Right lobe of liver (tissue), 6 donors: ENCODE measurements around the gene CTCF. TPM values are rescaled to one million over a fixed set of nuclear protein-coding genes. Genes with fewer than 3 reads are reported as not detected.
A peak's percentile ranks its signal among the peaks of the same experiment; 100 is the strongest.

Experiments
- ATAC-seq, 4 donors: fragments of 200-7000 bp; cut with Tn5 transposase; one replicate each; pipeline ENCODE4 v1.9.1; 2020; ENCODE audit warnings: mild to moderate bottlenecking in 4 of 4, moderate library complexity in 4 of 4
- DNase-seq, 3 donors: peaks; one replicate each; pipeline ENCODE4 v3.0.0-alpha.2; 2020
- H3K27ac ChIP-seq, 3 donors: fragments of 200-600 bp; one replicate each; pipeline ENCODE4 v1.8.0; 2022
- H3K27me3 ChIP-seq, 2 donors: fragments of 200-600 bp; one replicate each; pipeline ENCODE4 v1.8.0; 2022
- H3K36me3 ChIP-seq, 4 donors: fragments of 200-600 bp; sonication (generic) in 1 of 4; one replicate each; pipeline versions ENCODE4 v1.5.1 to v1.8.0; 2017 to 2022; ENCODE audit warnings: control low read depth in 1 of 4
- H3K4me1 ChIP-seq, 4 donors: fragments of 200-600 bp; sonication (generic) in 1 of 4; one replicate each; pipeline versions ENCODE4 v1.5.1 to v1.8.0; 2017 to 2022; ENCODE audit warnings: control low read depth in 1 of 4
- H3K4me3 ChIP-seq, 3 donors: fragments of 200-600 bp; one replicate each; pipeline ENCODE4 v1.8.0; 2022
- H3K9me3 ChIP-seq, 4 donors: fragments of 200-600 bp; sonication (generic) in 1 of 4; one replicate each; pipeline versions ENCODE4 v1.5.1 to v1.8.0; 2017 to 2022; ENCODE audit warnings: control low read depth in 1 of 4
- POLR2A ChIP-seq: fragments of 450-650 bp; IDR thresholded peaks from one replicate; pipeline ENCODE4 v1.6.1; 2017; ENCODE audit warnings: antibody characterized with exemption, mild to moderate bottlenecking
- WGBS: methylation state at CpG from one replicate; pipeline ENCODE4 v1.1.6; 2018; ENCODE audit warnings: low coverage, low lambda C conversion rate; ENCODE audit not compliant: insufficient coverage; ENCODE audit errors: missing lambda C conversion rate; 5-methylcytosine and 5-hydroxymethylcytosine counted together
- intact Hi-C, 2 donors: fragments of 100-400 bp; cut with DNase I; formaldehyde crosslinking; loops; one replicate each; pipeline versions ENCODE4 v1.11.2 to v1.14.1; 2022
- total RNA-seq, 6 experiments: library from RNA; depleted of rRNA in 2 of 6; stranded (reverse); fragments of >200 nt in 2 of 6; fragmentation: NEBNext Ultra II Directional in 3 of 6; extraction: Animal tissue kit (Norgen Biotek cat#: 25700) in 3 of 6; gene quantifications; one replicate each; pipeline versions ENCODE4 v1.1.0 to v1.2.4, GENCODE V29; 2016 to 2023
- TF ChIP-seq, protein P1 (sequence below), 4 donors: fragments of 200-600 bp in 3 of 4; fragments of 450-650 bp in 1 of 4; IDR thresholded peaks; one replicate each; pipeline versions ENCODE4 v1.5.1 to v1.8.0; 2016 to 2022; ENCODE audit warnings: antibody characterized with exemption in 4 of 4, mild to moderate bottlenecking in 2 of 4
- donor health status: DM: no; HTN: yes; CAD: no.
- donor health status: DM: no; HTN: no; CAD: no.
- donor health status: DM: no; HTN: no; CAD: no.
- donor health status: DM: no; HTN: yes; CAD: no.
- donor health status: DM: no; HTN: yes; CAD: no.

CTCF gene
- total RNA-seq, 6 experiments from 2014 or later, result 14.3 to 18.5 (median 17.0) TPM

DNA sequence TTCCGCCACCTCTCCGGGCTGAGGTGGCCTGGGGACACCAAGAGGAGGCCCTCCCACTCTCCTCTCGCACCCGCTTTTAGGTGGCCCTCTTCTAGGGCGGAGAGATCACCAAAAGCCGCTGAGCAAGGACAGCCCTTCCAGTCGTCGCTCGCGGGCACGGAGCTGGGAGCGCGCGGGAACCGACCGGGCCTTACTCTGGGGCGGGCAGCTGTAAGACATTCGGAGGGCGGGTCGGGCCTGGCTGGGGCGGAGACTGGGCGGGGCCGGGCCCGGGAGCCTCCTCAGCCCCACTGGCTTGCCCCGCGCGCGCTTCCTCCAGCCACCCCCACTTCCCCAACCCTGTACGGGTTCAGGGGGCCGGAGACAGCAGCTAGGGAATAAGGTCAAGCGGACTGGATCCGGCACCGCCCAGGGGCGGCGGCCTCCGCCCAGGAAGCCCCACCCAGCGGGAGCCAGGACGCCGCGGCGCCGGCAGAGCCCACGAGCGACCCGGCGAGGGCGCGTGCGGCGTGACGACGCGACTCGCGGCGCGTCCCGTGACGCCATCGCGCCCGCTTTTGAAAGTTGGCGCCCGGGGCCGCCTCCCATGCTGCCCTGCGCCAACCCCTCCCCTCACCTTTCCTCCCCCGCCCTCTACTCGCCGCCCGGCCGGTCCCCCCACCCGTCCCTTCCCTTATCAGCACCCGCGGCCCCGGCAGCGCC, 351 bp upstream of the CTCF start:
- intact Hi-C loops, result no loop called here
- Histone ChIP-seq H3K4me1 (peaks cover 0 to 21% (median 12%) of the 10 kb centered on the region in 4 donors), H3K27ac (peak overlapping the region; percentile 95 to 98 (median 97)), H3K9me3 (no peaks in the 10 kb centered on the region), H3K27me3 (no peaks in the 10 kb centered on the region), H3K36me3 (no peaks in the 10 kb centered on the region), H3K4me3 (peak overlapping the region; percentile 41 to 96 (median 94))
- peak; percentile 74 for TF ChIP-seq POLR2A
- TF ChIP-seq, protein P1, sequence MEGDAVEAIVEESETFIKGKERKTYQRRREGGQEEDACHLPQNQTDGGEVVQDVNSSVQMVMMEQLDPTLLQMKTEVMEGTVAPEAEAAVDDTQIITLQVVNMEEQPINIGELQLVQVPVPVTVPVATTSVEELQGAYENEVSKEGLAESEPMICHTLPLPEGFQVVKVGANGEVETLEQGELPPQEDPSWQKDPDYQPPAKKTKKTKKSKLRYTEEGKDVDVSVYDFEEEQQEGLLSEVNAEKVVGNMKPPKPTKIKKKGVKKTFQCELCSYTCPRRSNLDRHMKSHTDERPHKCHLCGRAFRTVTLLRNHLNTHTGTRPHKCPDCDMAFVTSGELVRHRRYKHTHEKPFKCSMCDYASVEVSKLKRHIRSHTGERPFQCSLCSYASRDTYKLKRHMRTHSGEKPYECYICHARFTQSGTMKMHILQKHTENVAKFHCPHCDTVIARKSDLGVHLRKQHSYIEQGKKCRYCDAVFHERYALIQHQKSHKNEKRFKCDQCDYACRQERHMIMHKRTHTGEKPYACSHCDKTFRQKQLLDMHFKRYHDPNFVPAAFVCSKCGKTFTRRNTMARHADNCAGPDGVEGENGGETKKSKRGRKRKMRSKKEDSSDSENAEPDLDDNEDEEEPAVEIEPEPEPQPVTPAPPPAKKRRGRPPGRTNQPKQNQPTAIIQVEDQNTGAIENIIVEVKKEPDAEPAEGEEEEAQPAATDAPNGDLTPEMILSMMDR (IDR thresholded peaks at IDR 0.05), result no peak
- ATAC-seq, result peak; percentile 87 to 96 (median 88)
- peak; percentile 98 to 99 (median 99) for DNase-seq
- WGBS, result 0% methylated on average over 3 of the region's 76 CpGs

DNA sequence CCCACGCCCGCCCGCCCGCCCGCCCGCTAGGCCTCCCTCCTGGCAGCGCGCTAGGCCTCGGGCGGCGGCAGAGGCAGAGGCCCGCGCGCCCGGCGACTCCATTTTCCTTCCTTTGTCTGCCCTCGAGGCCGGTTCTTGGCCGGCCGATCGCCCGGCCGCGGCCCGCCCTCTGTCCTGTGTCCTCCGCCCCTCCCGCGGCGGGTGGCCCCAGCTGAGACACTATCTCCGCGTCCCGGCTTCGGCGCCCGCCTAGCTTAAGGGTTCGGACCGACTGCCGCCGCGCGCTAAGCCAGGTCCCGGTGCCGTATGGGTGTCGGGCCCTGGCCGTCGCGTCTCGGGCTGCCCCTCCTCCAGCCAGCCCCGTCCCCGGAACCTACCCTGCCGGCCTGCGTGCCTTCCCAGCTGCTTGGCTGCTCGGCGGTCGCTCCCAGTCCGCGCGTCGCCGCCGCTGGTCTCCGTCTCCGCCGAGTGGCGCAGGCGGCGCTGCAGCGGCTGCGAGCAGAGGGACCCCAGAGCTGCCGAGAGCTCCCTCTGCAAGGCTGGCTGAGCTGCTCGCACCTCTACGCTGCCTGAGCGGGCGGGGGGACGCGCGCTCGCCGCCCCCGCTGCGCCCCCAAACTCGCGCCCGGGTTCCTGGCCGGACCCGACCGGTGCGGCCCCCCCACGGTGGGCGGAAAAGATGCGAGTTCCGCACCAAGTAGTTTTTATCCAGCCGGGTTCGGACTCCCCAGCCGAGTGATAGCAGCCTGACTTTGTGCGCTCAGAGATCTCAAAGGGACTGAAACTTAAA, 787 bp downstream of the CTCF start:
- no peaks in the 10 kb centered on the region for H3K36me3 ChIP-seq
- peak; percentile 69 to 80 (median 76) for DNase-seq
- H3K27me3 ChIP-seq, result no peaks in the 10 kb centered on the region
- no CpG with 5 or more reads among the region's 96 CpGs for WGBS
- peak overlapping the region; percentile 95 to 98 (median 97) for H3K27ac ChIP-seq
- H3K4me3 ChIP-seq, result peak overlapping the region; percentile 94 to 98 (median 96)
- ATAC-seq, result peak; percentile 0 to 24 (median 6)
- peaks cover 0 to 25% (median 14%) of the 10 kb centered on the region in 4 donors for H3K4me1 ChIP-seq
- intact Hi-C loops, result no loop called here
- no peaks in the 10 kb centered on the region for H3K9me3 ChIP-seq
- no peak for TF ChIP-seq POLR2A
- TF ChIP-seq, protein P1 (IDR thresholded peaks at IDR 0.05), result peak in 1 of 4 donors; percentile 35

DNA sequence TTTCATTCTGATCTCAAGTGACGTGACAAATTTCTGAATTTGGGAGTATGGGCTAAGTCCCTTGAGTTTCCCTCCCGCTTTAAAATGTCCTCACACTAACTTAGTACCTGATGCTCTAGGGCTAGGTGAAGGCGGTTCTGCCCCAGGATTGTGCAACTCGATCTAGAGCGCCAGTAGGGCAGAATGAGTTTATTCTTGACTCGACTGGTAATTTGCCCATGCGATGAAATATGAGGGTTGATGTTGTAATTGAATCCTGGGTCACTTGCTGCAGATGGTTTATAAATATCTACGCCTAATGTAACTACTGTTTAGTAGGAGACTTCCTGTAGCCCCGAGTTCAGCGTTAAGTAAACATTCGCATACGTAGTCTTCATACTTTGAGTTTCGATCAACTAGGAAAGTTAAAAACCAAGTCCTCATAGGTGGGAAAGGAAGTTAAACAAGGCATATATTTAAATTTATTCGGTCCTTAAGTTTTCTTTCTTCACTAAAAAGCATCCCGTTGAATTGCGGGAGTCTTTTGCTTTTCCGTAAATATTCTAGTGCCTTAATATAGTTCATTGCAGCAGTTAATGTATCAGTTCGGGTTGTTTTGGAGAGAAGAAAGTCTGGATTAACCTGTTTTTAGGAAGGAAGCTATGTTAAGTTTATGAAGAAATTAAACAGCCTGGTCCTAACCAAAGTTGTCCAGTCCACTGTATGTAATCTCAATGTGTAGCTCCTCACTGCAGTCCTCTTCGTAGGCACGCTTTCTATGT, 1.6 kb downstream of the CTCF start:
- peak in 2 of 3 donors; percentile 78 to 87 for DNase-seq
- WGBS, result 1% methylated on average over 20 of the region's 20 CpGs
- H3K4me3 ChIP-seq, result peak overlapping the region; percentile 94 to 98 (median 96)
- no peaks in the 10 kb centered on the region for H3K27me3 ChIP-seq
- peaks cover 0 to 25% (median 14%) of the 10 kb centered on the region in 4 donors for H3K4me1 ChIP-seq
- TF ChIP-seq, protein P1 (IDR thresholded peaks at IDR 0.05), result no peak
- peak; percentile 53 for TF ChIP-seq POLR2A
- intact Hi-C loops, result no loop called here
- ATAC-seq, result peak in 3 of 4 donors; percentile 22 to 35 (median 30)
- no peaks in the 10 kb centered on the region for H3K9me3 ChIP-seq
- no peaks in the 10 kb centered on the region for H3K36me3 ChIP-seq
- peak overlapping the region; percentile 95 to 98 (median 97) for H3K27ac ChIP-seq

DNA sequence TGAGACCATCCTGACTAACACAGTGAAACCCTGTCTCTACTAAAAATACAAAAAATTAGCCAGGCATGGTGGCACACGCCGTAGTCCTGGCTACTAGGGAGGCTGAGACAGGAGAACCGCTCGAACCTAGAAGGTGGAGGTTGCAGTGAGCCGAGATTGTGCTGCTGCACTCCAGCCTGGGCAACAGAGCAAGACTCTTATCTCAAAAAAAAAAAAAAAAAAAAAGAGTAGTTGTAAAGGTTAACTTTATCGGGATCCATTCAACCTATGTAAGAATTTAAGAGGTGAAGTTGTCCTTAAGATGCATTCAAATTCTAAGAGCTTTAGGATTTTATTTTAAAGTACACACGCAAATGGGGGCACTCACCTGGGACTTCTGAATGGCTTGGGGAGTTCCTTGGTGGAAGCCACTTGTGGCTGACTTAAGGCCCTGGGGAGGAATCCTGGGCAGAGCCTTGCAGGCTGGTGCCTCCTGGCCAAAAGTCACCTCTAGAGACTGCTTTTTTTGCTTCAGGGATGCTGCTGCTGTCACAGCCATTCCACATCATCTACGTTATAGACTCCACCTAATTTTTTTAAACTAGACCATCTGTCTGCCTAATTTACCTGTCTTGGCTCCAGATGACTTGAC, 3.3 kb downstream of the CTCF start:
- intact Hi-C loops, result no loop called here
- H3K4me1 ChIP-seq, result peaks cover 0 to 25% (median 14%) of the 10 kb centered on the region in 4 donors

More for the DNA sequence above, 3.3 kb downstream of the CTCF start:
- 84% methylated on average over 8 of the region's 8 CpGs for WGBS
- Histone ChIP-seq H3K9me3 (no peaks in the 10 kb centered on the region), H3K4me3 (no peak overlapping the region), H3K36me3 (no peaks in the 10 kb centered on the region), H3K27ac (no peak overlapping the region), H3K27me3 (no peaks in the 10 kb centered on the region)
- DNase-seq (no peak), ATAC-seq (no peak)
- TF ChIP-seq, protein P1 (IDR thresholded peaks at IDR 0.05), result no peak
- no peak for TF ChIP-seq POLR2A
